Measurements from ENCODE around the gene RNF5. TPM values are rescaled to one million over a fixed set of nuclear protein-coding genes. Genes with fewer than 3 reads are reported as not detected.

Gene RNF5
- total and polyA plus RNA-seq, 9 of the 15 experiments (the other 6 are each of a cell fraction or from before 2014, with no cell fraction given), result 62.2 to 245 (median 129) TPM

GRCh38 chr6:32154514-32155161 is 23.6 kb upstream of the RNF5 start (continued):
- TF ChIP-seq ZNF609 (CRISPR knock-in tag; IDR thresholded peaks at IDR 0.05; ENCODE audit: borderline replicate concordance) (no peak), FIP1L1 (IDR thresholded peaks at IDR 0.05; ENCODE audit: low read depth, low read length, poor library complexity, severe bottlenecking) (peak; percentile 25), ETV6 (IDR thresholded peaks at IDR 0.05; ENCODE audit: borderline replicate concordance in 1 of 2, low read depth in 2 of 2, low read length in 1 of 2) (no peak), ETV6 (CRISPR knock-in tag; IDR thresholded peaks at IDR 0.05; ENCODE audit: borderline replicate concordance) (no peak), PHF8 (IDR thresholded peaks at IDR 0.05; ENCODE audit: borderline replicate concordance, low read length) (no peak; the same call in 1 of the 2 replicates), KAT7 (CRISPR knock-in tag; IDR thresholded peaks at IDR 0.05; ENCODE audit: borderline replicate concordance) (no peak; the same call in 1 of the 2 replicates), ZNF589 (CRISPR knock-in tag; IDR thresholded peaks at IDR 0.05; ENCODE audit: low read depth) (no peak), L3MBTL2 (IDR thresholded peaks at IDR 0.05) (peak; percentile 80; the same call in 1 of the 2 replicates), SAP30 (IDR thresholded peaks at IDR 0.05; ENCODE audit: borderline replicate concordance, insufficient read depth, low read depth, low read length, poor library complexity, severe bottlenecking) (peak; percentile 88), RERE (CRISPR knock-in tag; IDR thresholded peaks at IDR 0.05; ENCODE audit: borderline replicate concordance) (peak; percentile 26; the same call in 1 of the 2 replicates), ZSCAN32 (CRISPR knock-in tag; IDR thresholded peaks at IDR 0.05) (no peak)
- TF ChIP-seq, protein P1, sequence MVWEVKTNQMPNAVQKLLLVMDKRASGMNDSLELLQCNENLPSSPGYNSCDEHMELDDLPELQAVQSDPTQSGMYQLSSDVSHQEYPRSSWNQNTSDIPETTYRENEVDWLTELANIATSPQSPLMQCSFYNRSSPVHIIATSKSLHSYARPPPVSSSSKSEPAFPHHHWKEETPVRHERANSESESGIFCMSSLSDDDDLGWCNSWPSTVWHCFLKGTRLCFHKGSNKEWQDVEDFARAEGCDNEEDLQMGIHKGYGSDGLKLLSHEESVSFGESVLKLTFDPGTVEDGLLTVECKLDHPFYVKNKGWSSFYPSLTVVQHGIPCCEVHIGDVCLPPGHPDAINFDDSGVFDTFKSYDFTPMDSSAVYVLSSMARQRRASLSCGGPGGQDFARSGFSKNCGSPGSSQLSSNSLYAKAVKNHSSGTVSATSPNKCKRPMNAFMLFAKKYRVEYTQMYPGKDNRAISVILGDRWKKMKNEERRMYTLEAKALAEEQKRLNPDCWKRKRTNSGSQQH (CRISPR knock-in tag; IDR thresholded peaks at IDR 0.05), result no peak

All from K562 (cell line).